A549 (cell line): ENCODE measurements around the gene CHRNA4.

Experiments
- EP300 ChIP-seq, 2 experiments: fragments of >200 bp; sonication (Bioruptor Twin); formaldehyde crosslinking; IDR thresholded peaks; 2 replicates in 1 of 2; 3 replicates in 1 of 2; pipeline ENCODE4 v1.6.1; 2016 to 2017
- ESRRA ChIP-seq: fragments of 150-350 bp; IDR thresholded peaks from 2 replicates; pipeline ENCODE4 v1.6.1; 2014; ENCODE audit warnings: mild to moderate bottlenecking, low read length, borderline replicate concordance
- HDAC2 ChIP-seq: fragments of 200-600 bp; sonication (generic); IDR thresholded peaks from 2 replicates; pipeline ENCODE4 v1.6.1; 2016
- NR3C1 ChIP-seq: fragments of >200 bp; sonication (Bioruptor Twin); formaldehyde crosslinking; IDR thresholded peaks from 3 replicates; pipeline ENCODE4 v1.6.1; 2017
- POLR2A ChIP-seq: IDR thresholded peaks from 2 replicates; pipeline ENCODE4 v1.6.1; 2012; ENCODE audit warnings: mild to moderate bottlenecking, low read length
- RFX5 ChIP-seq: fragments of 450-650 bp; IDR thresholded peaks from 2 replicates; pipeline ENCODE4 v1.7.1; 2014; ENCODE audit warnings: antibody characterized with exemption, mild to moderate bottlenecking, moderate library complexity
- TF ChIP-seq, protein P1 (sequence below): fragments of >200 bp; sonication (Bioruptor Twin); formaldehyde crosslinking; IDR thresholded peaks from 3 replicates; pipeline ENCODE4 v1.5.1; 2016
- TF ChIP-seq, protein P2 (sequence below): fragments of 450-650 bp; IDR thresholded peaks from 2 replicates; pipeline ENCODE4 v1.6.1; 2014; ENCODE audit warnings: antibody characterized with exemption

DNA sequence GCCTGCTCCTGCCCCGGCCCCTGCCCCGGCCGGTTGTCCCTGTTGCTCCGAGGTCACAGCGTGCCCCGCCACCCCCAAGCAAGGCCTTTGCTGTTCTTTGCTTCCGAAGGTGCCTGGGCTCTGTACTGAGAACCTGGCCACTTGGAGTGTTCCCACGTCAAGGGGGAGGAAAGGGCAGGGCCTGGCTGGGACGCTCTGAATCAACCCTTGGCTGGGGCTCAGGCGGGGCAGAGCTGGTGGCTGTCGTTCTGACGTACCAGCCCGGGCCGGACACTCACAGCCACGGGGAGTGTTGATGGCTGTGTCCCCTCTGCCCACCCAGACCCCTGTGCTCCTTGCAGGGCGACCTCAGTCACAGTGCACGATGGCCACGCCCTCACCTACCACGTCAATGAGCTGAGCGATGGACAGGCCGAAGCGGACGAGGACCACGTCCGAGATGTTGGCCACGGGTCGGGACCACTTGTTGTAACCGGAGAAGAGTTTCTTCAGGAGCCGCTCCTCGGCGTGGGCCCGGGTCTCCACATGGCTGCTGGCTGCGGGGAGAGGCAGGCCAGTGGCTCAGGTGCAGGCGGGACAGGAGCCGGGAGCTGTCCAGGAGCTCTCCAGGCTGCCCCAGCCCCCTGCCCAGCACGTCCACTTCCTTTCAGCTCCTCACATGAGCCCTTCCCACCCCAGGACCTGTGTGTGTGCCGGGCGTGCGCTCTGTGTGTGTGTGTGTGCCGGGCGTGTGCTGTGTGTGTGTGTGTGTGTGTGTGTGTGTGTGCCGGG, 1.8 kb downstream of the CHRNA4 start:
- TF ChIP-seq, protein P1, sequence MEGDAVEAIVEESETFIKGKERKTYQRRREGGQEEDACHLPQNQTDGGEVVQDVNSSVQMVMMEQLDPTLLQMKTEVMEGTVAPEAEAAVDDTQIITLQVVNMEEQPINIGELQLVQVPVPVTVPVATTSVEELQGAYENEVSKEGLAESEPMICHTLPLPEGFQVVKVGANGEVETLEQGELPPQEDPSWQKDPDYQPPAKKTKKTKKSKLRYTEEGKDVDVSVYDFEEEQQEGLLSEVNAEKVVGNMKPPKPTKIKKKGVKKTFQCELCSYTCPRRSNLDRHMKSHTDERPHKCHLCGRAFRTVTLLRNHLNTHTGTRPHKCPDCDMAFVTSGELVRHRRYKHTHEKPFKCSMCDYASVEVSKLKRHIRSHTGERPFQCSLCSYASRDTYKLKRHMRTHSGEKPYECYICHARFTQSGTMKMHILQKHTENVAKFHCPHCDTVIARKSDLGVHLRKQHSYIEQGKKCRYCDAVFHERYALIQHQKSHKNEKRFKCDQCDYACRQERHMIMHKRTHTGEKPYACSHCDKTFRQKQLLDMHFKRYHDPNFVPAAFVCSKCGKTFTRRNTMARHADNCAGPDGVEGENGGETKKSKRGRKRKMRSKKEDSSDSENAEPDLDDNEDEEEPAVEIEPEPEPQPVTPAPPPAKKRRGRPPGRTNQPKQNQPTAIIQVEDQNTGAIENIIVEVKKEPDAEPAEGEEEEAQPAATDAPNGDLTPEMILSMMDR = no peak
- TF ChIP-seq NR3C1 (no peak), RFX5 (no peak), EP300 (IDR thresholded peaks at IDR 0.05) (no peak), POLR2A (no peak), HDAC2 (no peak), ESRRA (no peak)
- TF ChIP-seq, protein P2, sequence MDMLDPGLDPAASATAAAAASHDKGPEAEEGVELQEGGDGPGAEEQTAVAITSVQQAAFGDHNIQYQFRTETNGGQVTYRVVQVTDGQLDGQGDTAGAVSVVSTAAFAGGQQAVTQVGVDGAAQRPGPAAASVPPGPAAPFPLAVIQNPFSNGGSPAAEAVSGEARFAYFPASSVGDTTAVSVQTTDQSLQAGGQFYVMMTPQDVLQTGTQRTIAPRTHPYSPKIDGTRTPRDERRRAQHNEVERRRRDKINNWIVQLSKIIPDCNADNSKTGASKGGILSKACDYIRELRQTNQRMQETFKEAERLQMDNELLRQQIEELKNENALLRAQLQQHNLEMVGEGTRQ = no peak
